Measurements from ENCODE around the gene FLYWCH1. TPM values are rescaled to one million over a fixed set of nuclear protein-coding genes. Genes with fewer than 3 reads are reported as not detected.

Gene FLYWCH1
- total and polyA plus RNA-seq, 10 of the 15 experiments (the other 5 are each of a cell fraction or from before 2014, with no cell fraction given), result 0.47 to 33.8 (median 11.2) TPM

DNA sequence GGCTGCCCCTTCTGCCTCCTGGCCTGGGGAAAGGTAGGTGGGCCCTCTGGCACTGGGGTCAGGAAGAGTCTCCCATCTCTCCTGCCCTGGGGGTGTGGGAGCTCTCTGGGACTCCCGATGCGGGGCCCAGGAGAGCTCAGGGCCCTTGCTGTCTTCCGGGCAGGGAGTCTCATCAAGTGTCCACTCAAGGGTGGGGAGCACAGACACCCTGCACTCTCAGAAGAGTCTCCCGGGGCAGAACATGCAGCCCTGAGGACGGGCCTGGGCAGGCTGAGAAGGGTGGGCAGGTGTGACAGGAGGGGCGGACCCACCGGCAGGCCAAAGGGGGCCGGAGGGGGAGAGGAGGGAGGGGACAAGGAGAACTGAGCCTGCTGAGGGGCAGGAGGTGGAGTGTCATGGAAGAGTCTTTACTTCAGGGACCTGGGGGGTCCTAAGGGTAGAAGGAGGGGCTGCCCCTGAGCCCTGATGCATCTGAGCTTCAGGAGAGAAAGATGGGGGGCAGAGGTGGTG, 76.9 kb downstream of the FLYWCH1 start:
- SMC1A ChIA-PET (ENCODE audit: uncharacterized antibody, unreplicated experiment), result interaction anchor here (0.9 kb wide), 1 partner anchor 109 kb away, joined by 3 read pairs; no protein-coding TSS in a partner anchor
- no TSS peak for BruUV-seq (replicated peaks)
- Histone ChIP-seq H3K79me2 (ENCODE audit: control insufficient read depth, insufficient read depth, low read length) (no peaks in the 10 kb centered on the region), H3K4me3 (no peak overlapping the region), H3K9ac (ENCODE audit: control insufficient read depth, insufficient read depth, low read length) (no peak overlapping the region), H4K20me1 (ENCODE audit: control insufficient read depth, insufficient read depth) (no peaks in the 10 kb centered on the region), H3K27ac (ENCODE audit: control insufficient read depth, insufficient read depth) (no peak overlapping the region), H3K36me3 (ENCODE audit: control insufficient read depth in 2 of 2, insufficient read depth in 2 of 2, low read length in 1 of 2) (no peaks in the 10 kb centered on the region), H3K27me3 (replicated peaks in 1 of 2; ENCODE audit: control insufficient read depth in 2 of 2, insufficient read depth in 2 of 2, low read length in 1 of 2) (peaks cover 2 to 4% of the 10 kb centered on the region in 2 experiments; a peak in 2 of 4 replicates), H3K4me1 (ENCODE audit: control insufficient read depth, insufficient read depth, low read length) (no peaks in the 10 kb centered on the region), H3K9me3 (replicated peaks; ENCODE audit: control insufficient read depth, insufficient read depth, low read length) (no peaks in the 10 kb centered on the region), H2AFZ (ENCODE audit: control insufficient read depth, low read depth, low read length) (no peak overlapping the region), H3K4me2 (ENCODE audit: control insufficient read depth, insufficient read depth) (no peak overlapping the region)
- FAIRE-seq, result no peak
- ATAC-seq, result no peak
- 27% methylated on average over 5 of the region's 8 CpGs for WGBS (ENCODE audit: insufficient coverage, insufficient replicate concordance, low lambda C conversion rate, missing lambda C conversion rate)
- POLR2A ChIA-PET, result interaction anchor here (1.5 kb wide), 1 partner anchor 39 kb away, joined by 4 read pairs; no protein-coding TSS in a partner anchor
- no peak for DNase-seq (ENCODE audit: low read depth, low spot score)
- in situ Hi-C loops (cut with MboI) (no loop called here), intact Hi-C loops (cut with micrococcal nuclease; ENCODE audit: unreplicated experiment) (no loop called here)
- RAD21 ChIA-PET (ENCODE audit: unreplicated experiment), result no interaction called here
- TF ChIP-seq, protein P1, sequence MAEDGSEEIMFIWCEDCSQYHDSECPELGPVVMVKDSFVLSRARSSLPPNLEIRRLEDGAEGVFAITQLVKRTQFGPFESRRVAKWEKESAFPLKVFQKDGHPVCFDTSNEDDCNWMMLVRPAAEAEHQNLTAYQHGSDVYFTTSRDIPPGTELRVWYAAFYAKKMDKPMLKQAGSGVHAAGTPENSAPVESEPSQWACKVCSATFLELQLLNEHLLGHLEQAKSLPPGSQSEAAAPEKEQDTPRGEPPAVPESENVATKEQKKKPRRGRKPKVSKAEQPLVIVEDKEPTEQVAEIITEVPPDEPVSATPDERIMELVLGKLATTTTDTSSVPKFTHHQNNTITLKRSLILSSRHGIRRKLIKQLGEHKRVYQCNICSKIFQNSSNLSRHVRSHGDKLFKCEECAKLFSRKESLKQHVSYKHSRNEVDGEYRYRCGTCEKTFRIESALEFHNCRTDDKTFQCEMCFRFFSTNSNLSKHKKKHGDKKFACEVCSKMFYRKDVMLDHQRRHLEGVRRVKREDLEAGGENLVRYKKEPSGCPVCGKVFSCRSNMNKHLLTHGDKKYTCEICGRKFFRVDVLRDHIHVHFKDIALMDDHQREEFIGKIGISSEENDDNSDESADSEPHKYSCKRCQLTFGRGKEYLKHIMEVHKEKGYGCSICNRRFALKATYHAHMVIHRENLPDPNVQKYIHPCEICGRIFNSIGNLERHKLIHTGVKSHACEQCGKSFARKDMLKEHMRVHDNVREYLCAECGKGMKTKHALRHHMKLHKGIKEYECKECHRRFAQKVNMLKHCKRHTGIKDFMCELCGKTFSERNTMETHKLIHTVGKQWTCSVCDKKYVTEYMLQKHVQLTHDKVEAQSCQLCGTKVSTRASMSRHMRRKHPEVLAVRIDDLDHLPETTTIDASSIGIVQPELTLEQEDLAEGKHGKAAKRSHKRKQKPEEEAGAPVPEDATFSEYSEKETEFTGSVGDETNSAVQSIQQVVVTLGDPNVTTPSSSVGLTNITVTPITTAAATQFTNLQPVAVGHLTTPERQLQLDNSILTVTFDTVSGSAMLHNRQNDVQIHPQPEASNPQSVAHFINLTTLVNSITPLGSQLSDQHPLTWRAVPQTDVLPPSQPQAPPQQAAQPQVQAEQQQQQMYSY (CRISPR knock-in tag; IDR thresholded peaks at IDR 0.05), result no peak
- TF ChIP-seq ATF3 (IDR thresholded peaks at IDR 0.05; ENCODE audit: borderline replicate concordance, extremely low read depth, low read depth, low read length) (no peak), PAX5 (IDR thresholded peaks at IDR 0.05; ENCODE audit: borderline replicate concordance, low read depth, low read length) (no peak)
- CTCF ChIA-PET, result no interaction called here
